Stimulated activated CD8-positive, alpha-beta memory T cell treated with anti-CD3 and anti-CD28 coated beads, Interleukin-12 subunit alpha, Interleukin-12 subunit beta, amount 100 ng/mL, for 24 hours (primary cell): ENCODE measurements around the gene MAOB.
"Not testable (repeated sequence)": the region's sequence is repeated elsewhere in the genome, so short reads cannot be mapped to it uniquely, and the experiment has no call there.

Source experiments
- DNase-seq: peaks from one replicate; pipeline ENCODE4 v3.0.0-alpha.2; 2020; ENCODE audit errors: extremely low read depth

Gene MAOB

DNA sequence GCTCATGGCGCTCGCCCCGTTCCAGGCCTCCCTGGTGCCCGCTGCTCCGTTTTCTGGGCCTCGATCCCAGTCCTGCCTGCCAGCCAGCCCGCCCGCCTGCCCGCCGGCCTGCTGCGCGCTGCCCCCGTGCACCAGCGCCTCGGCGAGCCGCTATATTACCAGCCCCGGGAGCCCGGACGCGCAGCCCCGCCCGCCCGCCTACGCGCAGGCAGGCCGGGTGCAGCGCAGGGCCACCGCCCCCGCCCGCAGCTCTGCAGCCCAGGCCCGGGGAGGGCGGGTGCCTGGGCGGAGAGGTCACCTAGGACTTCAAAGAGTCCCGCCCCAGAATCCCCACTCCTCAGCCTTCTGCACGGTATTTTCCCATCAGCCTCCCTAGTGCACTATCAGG is at the start of gene MAOB:
Gene MAOB (minus strand): TSS at position 157 of the 388 bp plus-strand sequence. CDS start 151 bp downstream, at position 6.
- no peak for DNase-seq

DNA sequence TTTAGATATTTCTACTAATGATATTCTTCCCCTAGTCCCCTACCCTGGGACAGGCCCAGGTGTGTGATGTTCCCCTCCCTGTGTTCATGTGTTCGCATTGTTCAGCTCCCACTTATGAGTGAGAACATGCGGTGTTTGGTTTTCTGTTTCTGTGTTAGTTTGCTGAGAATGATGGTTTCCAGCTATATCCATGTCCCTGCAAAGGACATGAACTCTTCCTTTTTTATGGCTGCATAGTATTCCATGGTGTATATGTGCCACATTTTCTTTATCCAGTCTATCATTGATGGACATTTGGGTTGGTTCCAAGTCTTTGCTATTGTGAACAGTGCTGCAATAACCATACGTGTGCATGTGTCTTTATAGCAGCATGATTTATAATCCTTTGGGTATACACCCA is 39.8 kb upstream of the MAOB start:
- not testable (repeated sequence) for DNase-seq

- DNase-seq, result not testable (repeated sequence)
Measured at GRCh38 chrX:43910772-43911171, 28.5 kb upstream of the MAOB start.

DNA sequence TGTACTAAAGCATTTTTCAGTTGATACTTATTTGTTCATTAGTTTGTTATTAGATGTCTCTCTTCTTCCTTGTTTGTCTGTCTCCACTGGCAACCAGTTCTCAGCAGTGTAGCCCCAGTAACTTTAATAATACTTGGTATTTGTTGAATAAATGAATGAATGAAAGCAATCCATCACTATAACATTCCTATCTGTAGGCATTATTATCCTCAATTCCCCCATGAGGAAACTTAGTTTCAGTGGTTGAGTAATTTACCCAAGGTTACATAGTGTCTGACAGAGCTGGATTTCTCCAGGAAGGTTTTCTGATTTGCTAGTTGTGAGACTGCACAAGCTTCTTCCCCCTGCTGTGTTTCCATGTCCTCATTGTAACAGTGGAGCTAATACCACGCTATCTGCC is 27.8 kb upstream of the MAOB start:
- no peak for DNase-seq

DNA sequence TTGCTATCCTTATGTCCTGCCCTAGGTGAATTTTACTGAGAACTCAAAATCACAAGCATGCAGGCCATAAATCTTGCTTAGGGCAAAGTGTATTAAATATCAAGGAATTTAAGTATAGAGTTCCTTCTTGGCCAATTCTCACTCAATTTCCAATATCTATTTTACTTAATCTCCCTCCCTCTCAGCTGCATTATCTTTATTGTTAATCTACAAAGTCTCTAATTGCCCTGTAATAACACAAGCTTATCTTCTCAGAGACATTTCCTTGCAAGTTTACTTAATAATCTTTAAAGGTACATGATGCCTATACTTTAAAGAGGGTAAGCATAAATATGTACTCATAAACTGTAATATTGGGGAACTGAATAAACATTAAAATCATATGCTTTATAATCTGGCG is 26.9 kb upstream of the MAOB start:
- no peak for DNase-seq

- no peak for DNase-seq
Measured at GRCh38 chrX:43899878-43900815, 17.9 kb upstream of the MAOB start.

GRCh38 chrX:43898406-43899035 is 16.3 kb upstream of the MAOB start:
- DNase-seq, result no peak

- DNase-seq, result no peak
Measured at GRCh38 chrX:43897290-43897689, 15.0 kb upstream of the MAOB start.

DNA sequence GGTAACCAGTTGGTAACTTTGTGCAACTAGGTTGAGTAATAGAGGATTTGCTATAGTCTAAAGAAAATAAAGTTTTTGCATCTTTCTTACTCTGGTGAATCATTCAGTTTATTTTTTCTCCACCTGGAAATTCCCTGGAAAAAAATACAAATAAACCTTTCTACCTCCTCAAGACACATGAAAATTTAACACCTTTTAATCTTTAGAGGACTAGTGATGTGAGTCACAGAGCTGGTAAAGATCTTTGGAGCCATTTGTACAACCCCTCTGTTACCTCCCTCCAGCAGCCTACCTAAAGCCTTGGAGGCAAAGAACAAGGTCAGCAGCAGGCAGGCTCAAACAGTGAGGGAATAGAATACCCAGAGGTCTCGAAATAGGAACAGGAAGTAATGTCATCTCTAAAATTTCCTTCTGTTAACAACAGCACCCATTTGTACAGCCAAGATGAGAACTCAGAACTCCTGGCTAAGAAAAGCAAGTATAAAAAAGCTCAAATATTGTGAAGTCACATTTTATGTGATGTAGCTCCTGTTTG is 10.2 kb upstream of the MAOB start:
- DNase-seq, result no peak

- DNase-seq, result no peak
Measured at GRCh38 chrX:43885617-43886016, 3.4 kb upstream of the MAOB start.

DNA sequence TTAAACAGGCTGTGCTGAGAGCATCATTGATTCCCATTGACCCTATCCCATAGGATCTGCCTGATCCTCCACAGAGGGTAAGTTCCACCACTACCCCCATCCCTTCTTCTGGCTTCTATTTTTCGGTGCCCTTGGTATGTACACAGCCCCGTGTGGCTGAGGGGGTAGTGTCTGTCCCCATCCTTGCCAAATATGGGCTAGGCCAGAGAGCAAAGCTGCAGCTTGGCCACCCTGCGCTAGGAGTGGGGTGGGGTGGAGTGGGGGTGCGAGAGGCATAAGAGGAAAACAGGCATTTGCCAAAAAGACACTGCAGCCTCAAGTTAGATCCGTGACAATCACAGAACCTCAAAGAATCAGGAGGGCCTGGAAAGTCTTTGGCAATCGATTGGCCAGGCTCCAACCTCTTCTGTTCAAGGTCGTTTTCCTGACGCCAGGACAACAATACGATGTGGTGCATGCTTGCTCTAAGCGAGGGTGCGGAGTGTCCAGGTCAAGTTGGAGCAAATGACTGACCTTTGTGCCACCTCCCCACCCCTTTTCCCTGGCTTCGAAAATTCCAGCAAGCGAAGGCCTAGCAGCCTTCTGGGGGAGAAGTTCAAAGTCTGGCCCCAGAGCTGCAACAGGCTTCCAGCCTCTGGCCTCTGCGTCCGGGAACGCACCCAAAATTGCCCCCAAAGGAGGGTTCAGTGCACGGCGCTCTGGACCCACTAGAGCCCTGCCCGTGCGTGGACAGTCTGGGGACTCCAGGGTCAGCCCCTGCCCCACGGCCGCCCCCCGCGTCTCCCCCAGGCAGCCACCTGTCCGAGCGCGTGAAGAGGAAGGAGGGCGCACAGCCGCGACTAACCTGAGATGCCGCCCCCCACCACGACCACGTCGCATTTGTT is 598 bp downstream of the MAOB start:
- DNase-seq, result no peak

GRCh38 chrX:43880425-43880824 is 1.8 kb downstream of the MAOB start:
- no peak for DNase-seq

DNA sequence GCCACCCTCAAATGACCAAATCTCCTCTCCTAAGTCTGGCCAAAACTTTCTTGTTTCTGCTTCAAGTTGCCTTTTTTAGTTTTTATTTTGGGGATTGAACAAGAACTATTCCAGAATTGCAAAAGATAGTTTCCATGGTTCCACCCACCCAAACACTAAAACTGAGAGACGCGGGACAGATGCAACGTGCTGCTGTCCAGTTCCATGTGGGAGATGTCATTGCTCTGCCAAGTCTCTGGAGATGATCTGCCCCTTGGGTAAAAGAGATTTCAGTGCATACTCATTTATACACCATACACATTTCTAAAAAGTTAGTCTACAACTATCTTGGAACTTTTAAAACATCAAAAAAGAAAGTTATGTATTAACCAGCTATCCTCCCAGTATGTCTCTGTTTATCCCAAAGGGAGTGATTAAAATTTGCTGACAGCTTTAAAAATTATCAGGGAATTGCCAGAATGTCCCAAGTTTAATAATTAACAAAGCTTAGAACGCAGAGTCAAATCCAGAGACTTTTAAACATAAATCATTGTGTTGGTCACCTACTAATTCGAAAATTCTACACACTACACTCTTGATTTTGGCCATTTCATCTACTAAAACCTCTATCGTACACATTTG is 3.2 kb downstream of the MAOB start:
- DNase-seq, result no peak

DNA sequence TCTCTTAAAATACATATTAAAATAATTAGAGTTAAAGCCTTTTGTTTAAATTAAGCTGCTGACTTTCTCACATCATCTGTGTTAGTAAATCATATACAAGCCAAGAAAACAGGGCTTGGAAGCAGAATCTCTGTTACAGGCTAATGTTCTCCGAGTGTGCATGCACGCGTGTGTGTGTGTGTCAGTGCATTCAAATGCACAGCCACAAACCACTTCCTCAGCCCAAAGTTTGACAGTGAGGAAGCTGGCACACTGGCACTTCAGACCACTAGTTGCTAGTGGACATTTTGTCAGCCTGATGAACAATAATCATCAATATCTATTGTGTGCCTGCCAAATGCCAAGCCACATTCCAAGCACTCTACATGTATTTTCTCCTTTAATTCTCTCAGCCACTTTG is 5.6 kb downstream of the MAOB start:
- DNase-seq, result no peak

GRCh38 chrX:43870758-43871419 is 11.4 kb downstream of the MAOB start:
- DNase-seq, result no peak

GRCh38 chrX:43870011-43870410 is 12.2 kb downstream of the MAOB start:
- DNase-seq, result no peak

DNA sequence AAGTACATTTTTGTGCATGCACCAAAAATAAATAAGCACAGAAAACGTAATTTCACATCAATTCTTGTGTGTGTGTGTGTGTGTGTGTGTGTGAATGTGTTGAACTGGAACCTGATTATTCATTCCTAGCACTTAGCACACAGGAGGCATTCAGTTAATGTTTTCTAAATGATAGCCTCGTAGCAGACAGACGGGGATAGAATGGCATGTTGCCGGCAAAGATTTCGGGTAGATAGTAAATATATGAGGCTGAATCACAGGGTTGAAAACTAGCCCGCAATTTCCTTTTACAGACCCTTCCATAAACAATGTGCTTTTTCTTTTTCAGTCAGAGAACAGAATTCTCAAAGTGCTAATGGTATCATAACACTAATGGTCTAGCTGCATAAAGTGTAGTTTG is 13.5 kb downstream of the MAOB start:
- no peak for DNase-seq

- no peak for DNase-seq
Measured at GRCh38 chrX:43866423-43866822, 15.8 kb downstream of the MAOB start.

- no peak for DNase-seq
Measured at GRCh38 chrX:43865791-43866190, 16.5 kb downstream of the MAOB start.

GRCh38 chrX:43862434-43862833 is 19.8 kb downstream of the MAOB start:
- DNase-seq, result no peak

GRCh38 chrX:43861750-43862149 is 20.5 kb downstream of the MAOB start:
- DNase-seq, result no peak
